Measurements from ENCODE around the gene BPIFB4. TPM values are rescaled to one million over a fixed set of nuclear protein-coding genes. Genes with fewer than 3 reads are reported as not detected.

The BPIFB4 gene
- total and polyA plus RNA-seq, 9 of the 15 experiments (the other 6 are each of a cell fraction or from before 2014, with no cell fraction given) = not detected

- in situ Hi-C loops (cut with MboI) = no loop called here
- intact Hi-C loops (cut with micrococcal nuclease) = no loop called here
- Histone ChIP-seq H3K9ac (ENCODE audit: insufficient read depth in 1 of 2, low read depth in 2 of 2, low read length in 2 of 2) (no peak overlapping the region), H3K4me1 (replicated peaks in 1 of 2; ENCODE audit: control insufficient read depth in 2 of 2, insufficient read depth in 2 of 2, low read length in 2 of 2) (no peaks in the 10 kb centered on the region), H3K9me1 (ENCODE audit: control insufficient read depth, insufficient read depth, low read length) (no peaks in the 10 kb centered on the region), H3K4me2 (ENCODE audit: insufficient read depth, low read length) (no peak overlapping the region), H3K79me2 (ENCODE audit: control insufficient read depth, insufficient read depth, low read length) (no peaks in the 10 kb centered on the region), H3K36me3 (ENCODE audit: control insufficient read depth, insufficient read depth, low read length) (no peaks in the 10 kb centered on the region), H3K9me3 (replicated peaks; ENCODE audit: control insufficient read depth, insufficient read depth, low read depth, low read length) (no peaks in the 10 kb centered on the region), H3K27ac (ENCODE audit: extremely low read depth, low read depth, low read length) (no peak overlapping the region), H2AFZ (ENCODE audit: low read depth, low read length) (no peak overlapping the region), H4K20me1 (replicated peaks; ENCODE audit: control insufficient read depth, insufficient read depth, low read length) (no peaks in the 10 kb centered on the region), H3K4me3 (no peak overlapping the region), H3K27me3 (ENCODE audit: control insufficient read depth in 2 of 2, insufficient read depth in 2 of 2, low read length in 2 of 2) (peaks cover 0 to 4% of the 10 kb centered on the region in 2 experiments; a peak in 1 of 5 replicates)
- TF ChIP-seq C11orf30 (IDR thresholded peaks at IDR 0.05; ENCODE audit: low read depth) (no peak), FOS (IDR thresholded peaks at IDR 0.05; ENCODE audit: extremely low read depth, insufficient read length) (no peak), ZNF239 (CRISPR knock-in tag; IDR thresholded peaks at IDR 0.05) (no peak), SIRT6 (IDR thresholded peaks at IDR 0.05; ENCODE audit: low read depth, low read length) (no peak), ZNF23 (CRISPR knock-in tag; IDR thresholded peaks at IDR 0.05) (no peak), HDAC3 (IDR thresholded peaks at IDR 0.05; ENCODE audit: borderline replicate concordance, partially characterized antibody) (no peak), ZBTB8A (IDR thresholded peaks at IDR 0.05; ENCODE audit: partially characterized antibody) (no peak), TCFL5 (CRISPR knock-in tag; conservative IDR thresholded peaks at IDR 0.05) (no peak), ZNF830 (CRISPR knock-in tag; IDR thresholded peaks at IDR 0.05) (no peak), KAT8 (IDR thresholded peaks at IDR 0.05; ENCODE audit: low read depth) (no peak), EP400 (IDR thresholded peaks at IDR 0.05) (no peak), EGR1 (conservative IDR thresholded peaks at IDR 0.05) (no peak), MNT (conservative IDR thresholded peaks at IDR 0.05) (no peak), ZNF408 (CRISPR knock-in tag; IDR thresholded peaks at IDR 0.05; ENCODE audit: low read depth) (no peak)
- TF ChIP-seq, protein P1, sequence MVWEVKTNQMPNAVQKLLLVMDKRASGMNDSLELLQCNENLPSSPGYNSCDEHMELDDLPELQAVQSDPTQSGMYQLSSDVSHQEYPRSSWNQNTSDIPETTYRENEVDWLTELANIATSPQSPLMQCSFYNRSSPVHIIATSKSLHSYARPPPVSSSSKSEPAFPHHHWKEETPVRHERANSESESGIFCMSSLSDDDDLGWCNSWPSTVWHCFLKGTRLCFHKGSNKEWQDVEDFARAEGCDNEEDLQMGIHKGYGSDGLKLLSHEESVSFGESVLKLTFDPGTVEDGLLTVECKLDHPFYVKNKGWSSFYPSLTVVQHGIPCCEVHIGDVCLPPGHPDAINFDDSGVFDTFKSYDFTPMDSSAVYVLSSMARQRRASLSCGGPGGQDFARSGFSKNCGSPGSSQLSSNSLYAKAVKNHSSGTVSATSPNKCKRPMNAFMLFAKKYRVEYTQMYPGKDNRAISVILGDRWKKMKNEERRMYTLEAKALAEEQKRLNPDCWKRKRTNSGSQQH (CRISPR knock-in tag; IDR thresholded peaks at IDR 0.05) = no peak
- TF ChIP-seq, protein P2, sequence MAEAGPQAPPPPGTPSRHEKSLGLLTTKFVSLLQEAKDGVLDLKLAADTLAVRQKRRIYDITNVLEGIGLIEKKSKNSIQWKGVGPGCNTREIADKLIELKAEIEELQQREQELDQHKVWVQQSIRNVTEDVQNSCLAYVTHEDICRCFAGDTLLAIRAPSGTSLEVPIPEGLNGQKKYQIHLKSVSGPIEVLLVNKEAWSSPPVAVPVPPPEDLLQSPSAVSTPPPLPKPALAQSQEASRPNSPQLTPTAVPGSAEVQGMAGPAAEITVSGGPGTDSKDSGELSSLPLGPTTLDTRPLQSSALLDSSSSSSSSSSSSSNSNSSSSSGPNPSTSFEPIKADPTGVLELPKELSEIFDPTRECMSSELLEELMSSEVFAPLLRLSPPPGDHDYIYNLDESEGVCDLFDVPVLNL (CRISPR knock-in tag; IDR thresholded peaks at IDR 0.05; ENCODE audit: low read depth) = no peak
- CTCF ChIA-PET (ENCODE audit: low intra/inter-chr PET ratio) = no interaction called here
- POLR2A ChIA-PET = interaction anchor here (0.6 to 0.7 kb wide), 5 partner anchors 32 to 317 kb away, joined by 3 read pairs; no protein-coding TSS in a partner anchor
- no peak for ATAC-seq
- WGBS (ENCODE audit: insufficient coverage, low coverage, missing lambda C conversion rate) = 0% methylated on average over 3 of the region's 3 CpGs
- no peak for FAIRE-seq
- BruUV-seq (replicated peaks) = no TSS peak
- DNase-seq (ENCODE audit: extremely low read depth in 1 of 4, low spot score in 3 of 4) = no peak
These were observed 40.6 kb downstream of the BPIFB4 start for GRCh38 chr20:33119725-33120720.

Measured in K562 (cell line).